ENCODE measurements around the gene GPR158.

Gene GPR158

GRCh38 chr10:25502453-25502852, 327.7 kb downstream of the GPR158 start:
- DNase-seq (ENCODE audit: low read depth), result no peak
- TF ChIP-seq, protein P1, sequence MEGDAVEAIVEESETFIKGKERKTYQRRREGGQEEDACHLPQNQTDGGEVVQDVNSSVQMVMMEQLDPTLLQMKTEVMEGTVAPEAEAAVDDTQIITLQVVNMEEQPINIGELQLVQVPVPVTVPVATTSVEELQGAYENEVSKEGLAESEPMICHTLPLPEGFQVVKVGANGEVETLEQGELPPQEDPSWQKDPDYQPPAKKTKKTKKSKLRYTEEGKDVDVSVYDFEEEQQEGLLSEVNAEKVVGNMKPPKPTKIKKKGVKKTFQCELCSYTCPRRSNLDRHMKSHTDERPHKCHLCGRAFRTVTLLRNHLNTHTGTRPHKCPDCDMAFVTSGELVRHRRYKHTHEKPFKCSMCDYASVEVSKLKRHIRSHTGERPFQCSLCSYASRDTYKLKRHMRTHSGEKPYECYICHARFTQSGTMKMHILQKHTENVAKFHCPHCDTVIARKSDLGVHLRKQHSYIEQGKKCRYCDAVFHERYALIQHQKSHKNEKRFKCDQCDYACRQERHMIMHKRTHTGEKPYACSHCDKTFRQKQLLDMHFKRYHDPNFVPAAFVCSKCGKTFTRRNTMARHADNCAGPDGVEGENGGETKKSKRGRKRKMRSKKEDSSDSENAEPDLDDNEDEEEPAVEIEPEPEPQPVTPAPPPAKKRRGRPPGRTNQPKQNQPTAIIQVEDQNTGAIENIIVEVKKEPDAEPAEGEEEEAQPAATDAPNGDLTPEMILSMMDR (IDR thresholded peaks at IDR 0.05; ENCODE audit: insufficient read depth, low read depth, low read length, missing control alignments), result no peak
- no peak overlapping the region for H3K4me3 ChIP-seq (ENCODE audit: low read length)

DNA sequence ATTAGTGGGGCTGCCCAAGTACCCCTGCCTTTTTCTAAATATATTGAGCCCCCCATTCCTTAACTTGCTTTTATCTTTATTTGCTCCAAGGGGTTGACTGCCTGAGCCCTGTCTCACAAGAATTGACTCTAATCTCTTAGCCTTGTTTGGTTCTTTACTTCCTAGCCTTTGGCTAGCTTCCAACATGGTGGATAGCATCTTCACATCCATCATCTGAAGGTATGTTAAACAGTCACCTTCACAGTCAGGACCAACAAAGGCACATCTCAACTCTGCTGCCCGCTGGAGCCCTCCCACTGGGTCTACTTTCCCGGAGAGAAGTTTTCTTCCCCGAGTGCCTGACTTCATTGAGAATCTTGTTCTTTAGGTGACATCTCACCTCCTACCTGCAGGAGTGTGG, 329.5 kb downstream of the GPR158 start:
- no peak for DNase-seq (ENCODE audit: low read depth)
- TF ChIP-seq, protein P1 (IDR thresholded peaks at IDR 0.05; ENCODE audit: insufficient read depth, low read depth, low read length, missing control alignments), result no peak
- H3K4me3 ChIP-seq (ENCODE audit: low read length), result no peak overlapping the region

DNA sequence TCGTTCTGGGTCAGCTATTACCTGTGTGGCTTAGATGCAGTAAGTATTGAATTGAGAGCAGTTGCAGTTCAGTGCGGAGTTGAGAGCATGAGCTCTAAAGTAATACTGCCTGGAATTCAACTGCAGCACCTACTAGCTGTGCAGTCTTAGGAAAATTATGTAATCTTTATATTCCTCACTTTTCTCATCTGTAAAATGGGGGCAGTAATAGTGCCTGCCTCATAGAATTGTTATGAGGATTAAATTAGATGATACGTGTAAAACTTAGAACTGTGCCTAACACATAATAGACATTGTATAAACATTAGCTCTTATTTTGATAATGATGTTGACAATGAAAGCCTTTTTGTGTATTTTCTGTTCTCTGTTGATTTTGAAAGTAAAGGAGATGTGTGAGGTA, 330.0 kb downstream of the GPR158 start:
- DNase-seq (ENCODE audit: low read depth), result no peak
- TF ChIP-seq, protein P1 (IDR thresholded peaks at IDR 0.05; ENCODE audit: insufficient read depth, low read depth, low read length, missing control alignments), result no peak
- no peak overlapping the region for H3K4me3 ChIP-seq (ENCODE audit: low read length)

DNA sequence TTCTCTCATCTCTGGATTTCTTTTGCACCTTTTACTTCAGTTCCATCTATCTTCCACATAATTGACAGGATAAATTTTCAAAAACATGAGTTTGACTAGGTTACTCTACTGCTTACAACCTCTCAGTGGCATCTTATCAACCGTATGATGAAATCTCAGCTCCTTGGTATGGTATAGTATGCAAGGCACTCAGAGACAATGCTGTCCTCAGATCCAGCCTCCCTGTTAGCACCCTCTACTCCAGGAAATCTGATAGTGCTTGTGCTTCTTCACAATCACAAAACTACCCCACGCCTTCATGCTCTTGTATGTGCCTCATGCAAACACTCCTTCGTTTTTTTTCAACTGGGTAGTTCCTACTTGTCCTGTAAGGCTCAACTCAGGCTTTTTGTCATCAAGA, 330.7 kb downstream of the GPR158 start:
- TF ChIP-seq, protein P1 (IDR thresholded peaks at IDR 0.05; ENCODE audit: insufficient read depth, low read depth, low read length, missing control alignments), result no peak
- DNase-seq (ENCODE audit: low read depth), result no peak
- H3K4me3 ChIP-seq (ENCODE audit: low read length), result no peak overlapping the region

DNA sequence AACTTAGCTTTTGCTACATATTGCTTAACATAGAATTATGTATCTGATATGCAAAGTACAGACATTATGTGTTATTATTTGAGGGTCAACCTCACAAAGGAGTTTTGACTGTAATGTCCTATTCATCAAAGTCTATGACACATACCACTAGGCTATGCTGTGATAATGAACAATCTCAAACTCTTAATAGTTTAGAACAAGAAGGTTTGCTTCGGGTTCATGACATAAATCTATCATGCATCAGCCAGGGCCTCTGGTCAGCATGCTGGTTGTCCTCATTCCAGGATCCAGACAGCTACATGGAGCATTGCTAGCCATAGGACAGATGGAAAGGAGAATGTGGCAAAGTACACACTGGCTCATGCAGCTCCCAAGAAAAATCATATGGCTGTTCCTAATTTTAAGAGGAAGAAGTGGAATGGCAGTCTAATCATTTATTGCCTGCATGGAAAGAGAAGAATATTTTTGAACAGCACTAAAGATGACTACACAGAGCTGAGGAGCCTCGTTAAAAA, 332.1 kb downstream of the GPR158 start:
- H3K4me3 ChIP-seq (ENCODE audit: low read length), result no peak overlapping the region
- TF ChIP-seq, protein P1 (IDR thresholded peaks at IDR 0.05; ENCODE audit: insufficient read depth, low read depth, low read length, missing control alignments), result no peak
- DNase-seq (ENCODE audit: low read depth), result no peak

- no peak for DNase-seq (ENCODE audit: low read depth)
- TF ChIP-seq, protein P1 (IDR thresholded peaks at IDR 0.05; ENCODE audit: insufficient read depth, low read depth, low read length, missing control alignments), result no peak
- H3K4me3 ChIP-seq (ENCODE audit: low read length), result no peak overlapping the region
Measured at GRCh38 chr10:25508112-25508815, 333.5 kb downstream of the GPR158 start.

DNA sequence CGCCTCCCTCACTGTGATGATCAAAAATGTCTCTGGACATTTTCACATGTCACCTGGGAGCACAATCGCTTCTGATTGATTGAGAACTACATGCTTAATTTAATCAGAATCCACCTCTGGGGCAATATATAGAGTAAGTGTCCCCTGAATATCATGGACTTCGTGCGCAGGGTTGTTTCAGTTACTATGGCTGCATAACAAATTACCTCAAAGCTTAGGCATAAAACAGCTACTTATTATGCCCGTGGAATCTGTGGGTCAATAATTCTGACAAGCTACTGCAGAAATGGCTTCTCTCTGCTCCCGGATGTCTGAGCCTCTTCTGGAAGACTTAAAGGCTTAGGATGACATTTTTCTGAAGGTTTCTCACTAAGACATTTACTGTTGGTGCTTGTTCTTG, 334.4 kb downstream of the GPR158 start:
- TF ChIP-seq, protein P1 (IDR thresholded peaks at IDR 0.05; ENCODE audit: insufficient read depth, low read depth, low read length, missing control alignments), result no peak
- no peak overlapping the region for H3K4me3 ChIP-seq (ENCODE audit: low read length)
- DNase-seq (ENCODE audit: low read depth), result no peak

All from epithelial cell of esophagus (primary cell).